K562 (cell line): Measurements from ENCODE around the gene PIGL. TPM values are rescaled to one million over a fixed set of nuclear protein-coding genes. Genes with fewer than 3 reads are reported as not detected.

Experiments used
- ATAC-seq: fragments of 200-7000 bp; cut with Tn5 transposase; 3 replicates; pipeline ENCODE4 v1.9.1; 2020; ENCODE audit warnings: moderate library complexity
- BruUV-seq: library from RNA; stranded (reverse); fragments of 400-500 nt; replicated peaks from 2 replicates; lab custom pipeline; 2021; lab: Mats Ljungman, UMichigan
- CTCF ChIA-PET: fragments of 300-600 bp; formaldehyde crosslinking; extraction: SDS; loops from one replicate; lab custom pipeline; 2021; ENCODE audit warnings: low intra/inter-chr PET ratio; lab: Yijun Ruan, JAX
- POLR2A ChIA-PET: fragments of 300-600, 350-650 bp; sonication (Branson Sonifier 250); formaldehyde crosslinking; extraction: SDS; loops from one replicate; lab custom pipeline; 2021; ENCODE audit warnings: antibody characterized with exemption, inconsistent platforms; lab: Yijun Ruan, JAX
- DNase-seq, 4 experiments: peaks; one replicate each; pipeline versions ENCODE4 v3.0.0 to v3.0.0-alpha.2; 2011 to 2018; ENCODE audit warnings: low spot score in 3 of 4, mixed read lengths in 3 of 4; ENCODE audit errors: extremely low read depth in 1 of 4
- FAIRE-seq: peaks from 2 replicates; lab custom pipeline; 2011; peaks lifted over from hg19 to GRCh38; lab: Jason Lieb, UNC
- H2AFZ ChIP-seq: 2 replicates; pipeline ENCODE4 v1.6.0; 2011; ENCODE audit warnings: low read depth, low read length, control low read depth, inconsistent platforms
- H3K27ac ChIP-seq: fragments of 200-600 bp; 3 replicates; pipeline ENCODE4 v1.8.0; 2011; ENCODE audit warnings: low read depth, mild to moderate bottlenecking, control low read depth, inconsistent platforms, low read length, moderate library complexity, mixed read lengths; ENCODE audit errors: extremely low read depth
- H3K27me3 ChIP-seq, 2 experiments: fragments of 300-600 bp in 1 of 2; 2 replicates in 1 of 2; 3 replicates in 1 of 2; pipeline versions ENCODE4 v1.6.0 to v1.8.0; 2011; ENCODE audit warnings: inconsistent platforms in 2 of 2, low read length in 2 of 2, mild to moderate bottlenecking in 1 of 2, mixed read lengths in 1 of 2, moderate library complexity in 1 of 2; ENCODE audit not compliant: control insufficient read depth in 2 of 2, insufficient read depth in 2 of 2
- H3K36me3 ChIP-seq: fragments of 300-600 bp; 3 replicates; pipeline ENCODE4 v1.8.0; 2011; ENCODE audit warnings: mild to moderate bottlenecking, low read length, inconsistent platforms; ENCODE audit not compliant: control insufficient read depth, insufficient read depth
- H3K4me1 ChIP-seq, 2 experiments: fragments of 200-600 bp in 1 of 2; replicated peaks in 1 of 2; 2 replicates in 1 of 2; 3 replicates in 1 of 2; pipeline versions ENCODE4 v1.5.1 to v1.8.0; 2011; ENCODE audit warnings: inconsistent platforms in 2 of 2, low read length in 2 of 2, mild to moderate bottlenecking in 1 of 2, mixed read lengths in 1 of 2, moderate library complexity in 1 of 2; ENCODE audit not compliant: control insufficient read depth in 2 of 2, insufficient read depth in 2 of 2
- H3K4me2 ChIP-seq: 2 replicates; pipeline ENCODE4 v1.6.1; 2011; ENCODE audit warnings: low read length, control low read depth, inconsistent platforms, mixed read lengths; ENCODE audit not compliant: insufficient read depth
- H3K4me3 ChIP-seq: fragments of 200-600 bp; sonication (generic), shearing (Covaris generic); 2 replicates; pipeline ENCODE4 v1.5.1; 2016; ENCODE audit warnings: control low read depth, inconsistent platforms
- H3K79me2 ChIP-seq: fragments of 200-600 bp; 3 replicates; pipeline ENCODE4 v1.8.0; 2011; ENCODE audit warnings: low read length, inconsistent platforms; ENCODE audit not compliant: control insufficient read depth, insufficient read depth
- H3K9ac ChIP-seq, 2 experiments: 2 replicates each; pipeline versions ENCODE4 v1.6.0 to v1.6.1; 2011; ENCODE audit warnings: low read depth in 2 of 2, low read length in 2 of 2, control low read depth in 1 of 2, inconsistent platforms in 1 of 2, mild to moderate bottlenecking in 1 of 2, mixed read lengths in 1 of 2; ENCODE audit not compliant: insufficient read depth in 1 of 2
- H3K9me1 ChIP-seq: one replicate; pipeline ENCODE4 v1.6.0; 2011; ENCODE audit warnings: inconsistent platforms, mild to moderate bottlenecking, low read length, moderate library complexity; ENCODE audit not compliant: control insufficient read depth, insufficient read depth
- H3K9me3 ChIP-seq: replicated peaks from 2 replicates; pipeline ENCODE4 v1.5.1; 2011; ENCODE audit warnings: low read depth, low read length, inconsistent platforms; ENCODE audit not compliant: control insufficient read depth, insufficient read depth
- H4K20me1 ChIP-seq: replicated peaks from 2 replicates; pipeline ENCODE4 v1.6.1; 2011; ENCODE audit warnings: low read length, inconsistent platforms, mixed read lengths; ENCODE audit not compliant: control insufficient read depth, insufficient read depth
- CAMTA2 ChIP-seq: fragments of 250-450 bp; sonication (Bioruptor Pico); conservative IDR thresholded peaks from 2 replicates; pipeline ENCODE4 v1.5.1; 2022
- CTCF ChIP-seq, 3 experiments: IDR thresholded peaks in 2 of 3; conservative IDR thresholded peaks in 1 of 3; 2 replicates each; pipeline ENCODE4 v1.5.1; 2011 to 2012; ENCODE audit warnings: low read length in 3 of 3, mild to moderate bottlenecking in 3 of 3, control low read depth in 2 of 3, improper control_type of control experiment in 1 of 3, inconsistent platforms in 1 of 3, low read depth in 1 of 3, mixed read lengths in 1 of 3, moderate library complexity in 1 of 3; ENCODE audit not compliant: insufficient read depth in 2 of 3
- PHTF2 ChIP-seq: fragments of 250-450 bp; sonication (Bioruptor Pico); IDR thresholded peaks from 2 replicates; pipeline ENCODE4 v1.5.0; 2021; ENCODE audit warnings: mild to moderate bottlenecking
- RAD21 ChIP-seq, 2 experiments: fragments of 250-450 bp in 1 of 2; fragments of 450-650 bp in 1 of 2; sonication (Bioruptor Pico) in 1 of 2; formaldehyde crosslinking in 1 of 2; IDR thresholded peaks in 1 of 2; conservative IDR thresholded peaks in 1 of 2; 2 replicates each; pipeline versions ENCODE4 v1.4.0 to v1.8.0; 2020 to 2022; ENCODE audit warnings: mild to moderate bottlenecking in 2 of 2, moderate library complexity in 1 of 2
- SMC3 ChIP-seq: conservative IDR thresholded peaks from 2 replicates; pipeline ENCODE4 v1.6.1; 2011; ENCODE audit warnings: low read depth, low read length, improper control_type of control experiment; ENCODE audit not compliant: insufficient read depth
- SNRNP70 ChIP-seq: fragments of 200-400 bp; formaldehyde crosslinking; optimal IDR thresholded peaks from 2 replicates; pipeline ENCODE3; 2017; ENCODE audit warnings: low read depth, low read length
- ZNF134 ChIP-seq: fragments of 250-450 bp; sonication (Bioruptor Pico); conservative IDR thresholded peaks from 2 replicates; pipeline ENCODE4 v1.4.0; 2020
- ZNF24 ChIP-seq: fragments of 450-650 bp; IDR thresholded peaks from 2 replicates; pipeline ENCODE4 v1.6.1; 2016
- WGBS: fragments of 100-300 bp; shearing (Covaris generic); methylation state at CpG from one replicate; pipeline ENCODE4 v1.1.6; 2016; ENCODE audit warnings: low coverage, mixed read lengths; ENCODE audit not compliant: insufficient coverage; ENCODE audit errors: missing lambda C conversion rate; 5-methylcytosine and 5-hydroxymethylcytosine counted together
- in situ Hi-C: fragments of 300-500 bp; cut with MboI; formaldehyde crosslinking; loops from 4 replicates; pipeline ENCODE4 v1.15.0; 2018; ENCODE audit warnings: inconsistent platforms, mixed read lengths
- intact Hi-C: fragments of 100-400 bp; cut with micrococcal nuclease; formaldehyde crosslinking; loops from 2 replicates; pipeline ENCODE4 v1.14.2; 2022
- polyA plus RNA-seq, 8 experiments: library from polyadenylated mRNA; depleted of rRNA in 4 of 8; stranded (reverse) in 5 of 8; unstranded in 3 of 8; fragments of >200 nt; fragmentation: Nextera tagmentation in 2 of 8; fragmentation: Illumina TruSeq in 1 of 8; extraction: Ambion mirVana in 2 of 8; extraction: Trizol in 1 of 8; gene quantifications; 2 replicates each; pipeline versions ENCODE4 v1.2.1 to v1.2.3, GENCODE V29; 2011 to 2014; ENCODE audit warnings: inconsistent platforms in 1 of 8, missing spikeins in 1 of 8
- total RNA-seq, 7 experiments: library from RNA; depleted of rRNA in 6 of 7; stranded (reverse); fragments of >200 nt in 6 of 7; fragmentation: Illumina TruSeq in 2 of 7; extraction: Trizol in 2 of 7; gene quantifications; 2 replicates each; pipeline versions ENCODE4 v1.2.1 to v1.2.3, GENCODE V29; 2011 to 2021; ENCODE audit warnings: low replicate concordance in 1 of 7
- TF ChIP-seq, protein P1 (sequence below), 2 experiments: fragments of 450-650 bp; formaldehyde crosslinking in 1 of 2; IDR thresholded peaks; 2 replicates each; pipeline versions ENCODE4 v1.4.0 to v1.6.1; 2014 to 2020; ENCODE audit warnings: mild to moderate bottlenecking in 2 of 2, borderline replicate concordance in 1 of 2, low read depth in 1 of 2

PIGL gene
- total and polyA plus RNA-seq, 9 of the 15 experiments (the other 6 are each of a cell fraction or from before 2014, with no cell fraction given): 19.9 to 55.3 (median 29.6) TPM

DNA sequence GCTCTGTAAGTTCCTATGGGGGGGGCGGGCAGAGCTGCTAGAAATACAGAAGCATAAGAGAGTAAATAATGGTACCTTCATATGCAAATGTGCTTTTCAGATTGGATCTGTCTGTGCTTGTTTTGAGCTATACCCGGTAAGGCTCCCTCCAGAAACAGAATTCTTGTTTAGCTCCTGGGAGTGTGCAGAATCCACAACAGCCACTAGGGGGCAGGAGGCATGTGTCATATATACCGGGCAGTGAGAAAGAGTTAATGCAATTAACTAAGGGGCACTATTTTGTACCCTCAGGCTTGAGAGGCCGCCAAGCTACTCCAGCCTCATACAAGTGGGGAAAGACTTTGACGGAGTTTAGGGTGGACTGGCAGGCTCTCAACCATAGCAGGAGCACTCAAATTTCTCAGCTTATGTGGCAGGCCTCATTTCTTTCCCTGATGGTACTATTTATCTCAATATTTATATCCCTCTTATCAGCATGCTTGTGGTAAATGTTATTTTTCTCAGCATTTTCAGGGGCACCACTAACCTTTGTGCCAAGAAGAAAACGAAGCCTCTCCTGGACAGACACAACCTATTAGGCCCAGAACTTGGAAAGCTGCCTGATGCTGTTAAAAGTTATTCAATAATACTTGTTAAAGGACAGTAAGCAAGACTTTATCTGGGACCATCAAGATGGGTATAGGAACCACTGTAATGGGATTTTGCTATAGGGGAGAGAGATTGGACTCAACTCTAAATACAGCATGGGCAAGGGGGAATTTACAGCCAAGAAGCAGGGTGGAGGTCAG lies 146.9 kb downstream of the PIGL start:
- Histone ChIP-seq H3K9ac (no peak overlapping the region), H3K27ac (no peak overlapping the region), H3K9me1 (no peaks in the 10 kb centered on the region), H3K79me2 (no peaks in the 10 kb centered on the region), H2AFZ (0 out of 2 replicates have a peak overlapping the region, but pooled peaks have one; percentile 41), H3K4me2 (no peak overlapping the region), H3K9me3 (no peaks in the 10 kb centered on the region), H3K4me3 (no peak overlapping the region), H4K20me1 (no peaks in the 10 kb centered on the region), H3K36me3 (no peaks in the 10 kb centered on the region), H3K27me3 (no peaks in the 10 kb centered on the region), H3K4me1 (no peaks in the 10 kb centered on the region; a peak in 1 of 5 replicates)
- peak; percentile 63 to 78 (median 67) for DNase-seq
- intact Hi-C loops: loop anchor here (2.0 to 10.0 kb wide), 3 partner anchors 51 to 157 kb away; partner anchors contain the start of gene TRPV2
- peak; percentile 88 for FAIRE-seq
- CTCF ChIA-PET: interaction anchor here (0.6 to 1.1 kb wide), 4 partner anchors 51 to 226 kb away, joined by 3 read pairs; no protein-coding TSS in a partner anchor
- ATAC-seq: peak; percentile 98
- 3% methylated on average over 6 of the region's 6 CpGs for WGBS
- in situ Hi-C loops: no loop called here
- BruUV-seq: no TSS peak
- POLR2A ChIA-PET: interaction anchor here (0.7 to 2.0 kb wide), 5 partner anchors 9 to 75 kb away, joined by 3 to 12 read pairs (median 5); partner anchors contain the start of gene UBB
- TF ChIP-seq RAD21 (CRISPR knock-in tag; conservative IDR thresholded peaks at IDR 0.05 in 1 of 2, IDR thresholded peaks at IDR 0.05 in 1 of 2) (peak; percentile 62 to 80), SNRNP70 (no peak), CTCF (IDR thresholded peaks at IDR 0.05 in 2 of 3, conservative IDR thresholded peaks at IDR 0.05 in 1 of 3; ENCODE audit: insufficient read depth in 2 of 3, low read depth in 1 of 3, low read length in 3 of 3) (peak; percentile 77 to 88 (median 82)), CAMTA2 (CRISPR knock-in tag) (no peak), SMC3 (peak; percentile 63), PHTF2 (CRISPR knock-in tag) (no peak), ZNF134 (no peak), ZNF24 (peak; percentile 67)
- TF ChIP-seq, protein P1, sequence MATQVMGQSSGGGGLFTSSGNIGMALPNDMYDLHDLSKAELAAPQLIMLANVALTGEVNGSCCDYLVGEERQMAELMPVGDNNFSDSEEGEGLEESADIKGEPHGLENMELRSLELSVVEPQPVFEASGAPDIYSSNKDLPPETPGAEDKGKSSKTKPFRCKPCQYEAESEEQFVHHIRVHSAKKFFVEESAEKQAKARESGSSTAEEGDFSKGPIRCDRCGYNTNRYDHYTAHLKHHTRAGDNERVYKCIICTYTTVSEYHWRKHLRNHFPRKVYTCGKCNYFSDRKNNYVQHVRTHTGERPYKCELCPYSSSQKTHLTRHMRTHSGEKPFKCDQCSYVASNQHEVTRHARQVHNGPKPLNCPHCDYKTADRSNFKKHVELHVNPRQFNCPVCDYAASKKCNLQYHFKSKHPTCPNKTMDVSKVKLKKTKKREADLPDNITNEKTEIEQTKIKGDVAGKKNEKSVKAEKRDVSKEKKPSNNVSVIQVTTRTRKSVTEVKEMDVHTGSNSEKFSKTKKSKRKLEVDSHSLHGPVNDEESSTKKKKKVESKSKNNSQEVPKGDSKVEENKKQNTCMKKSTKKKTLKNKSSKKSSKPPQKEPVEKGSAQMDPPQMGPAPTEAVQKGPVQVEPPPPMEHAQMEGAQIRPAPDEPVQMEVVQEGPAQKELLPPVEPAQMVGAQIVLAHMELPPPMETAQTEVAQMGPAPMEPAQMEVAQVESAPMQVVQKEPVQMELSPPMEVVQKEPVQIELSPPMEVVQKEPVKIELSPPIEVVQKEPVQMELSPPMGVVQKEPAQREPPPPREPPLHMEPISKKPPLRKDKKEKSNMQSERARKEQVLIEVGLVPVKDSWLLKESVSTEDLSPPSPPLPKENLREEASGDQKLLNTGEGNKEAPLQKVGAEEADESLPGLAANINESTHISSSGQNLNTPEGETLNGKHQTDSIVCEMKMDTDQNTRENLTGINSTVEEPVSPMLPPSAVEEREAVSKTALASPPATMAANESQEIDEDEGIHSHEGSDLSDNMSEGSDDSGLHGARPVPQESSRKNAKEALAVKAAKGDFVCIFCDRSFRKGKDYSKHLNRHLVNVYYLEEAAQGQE (IDR thresholded peaks at IDR 0.05; ENCODE audit: borderline replicate concordance): peak; percentile 67; the same call in 1 of the 2 replicates
- TF ChIP-seq, protein P1 (CRISPR knock-in tag; IDR thresholded peaks at IDR 0.05; ENCODE audit: low read depth): no peak
